T-cell (primary cell): ENCODE results near the gene DHRS1. TPM values are rescaled to one million over a fixed set of nuclear protein-coding genes. Genes with fewer than 3 reads are reported as not detected.
A peak's percentile ranks its signal among the peaks of the same experiment; 100 is the strongest.
"Not testable (repeated sequence)": the region's sequence is repeated elsewhere in the genome, so short reads cannot be mapped to it uniquely, and the experiment has no call there.

Source experiments
- ATAC-seq, 4 experiments: fragments of 200-7000 bp in 3 of 4; fragments of 150-1000 bp in 1 of 4; cut with Tn5 transposase; replicated peaks in 1 of 4; 1 replicate in 3 of 4; 2 replicates in 1 of 4; pipeline ENCODE4 v1.10.0; 2021; ENCODE audit warnings: moderate library complexity in 3 of 4, mild to moderate bottlenecking in 2 of 4, moderate number of reproducible peaks in 1 of 4
- CTCF ChIA-PET, 2 donors: fragments of 300-600 bp; sonication (Branson Sonifier 250); formaldehyde crosslinking; loops; one replicate each; lab custom pipeline; 2022; ENCODE audit warnings: antibody characterized with exemption in 2 of 2; lab: Charles Lee
- POLR2A ChIA-PET, 2 donors: fragments of 300-600 bp; sonication (Branson Sonifier 250); formaldehyde crosslinking; loops; one replicate each; lab custom pipeline; 2022; ENCODE audit warnings: antibody characterized with exemption in 2 of 2; lab: Charles Lee
- DNase-seq, 35 experiments: peaks; one replicate each; pipeline versions ENCODE4 v3.0.0 to v3.0.0-alpha.2; 2013 to 2023
- H3K27ac ChIP-seq: one replicate; pipeline ENCODE4 v1.5.1; 2013; ENCODE audit warnings: low read length
- H3K27me3 ChIP-seq, 2 experiments: replicated peaks in 1 of 2; 1 replicate in 1 of 2; 2 replicates in 1 of 2; pipeline versions ENCODE4 v1.6.1 to v1.7.0; 2013; ENCODE audit warnings: low read length in 1 of 2, mixed read lengths in 1 of 2; ENCODE audit not compliant: control insufficient read depth in 2 of 2, insufficient read depth in 2 of 2; ENCODE audit errors: extremely low read depth in 1 of 2
- H3K36me3 ChIP-seq, 2 donors: 1 replicate in 1 of 2; 2 replicates in 1 of 2; pipeline versions ENCODE4 v1.6.1 to v1.7.0; 2013; ENCODE audit warnings: low read length in 1 of 2; ENCODE audit not compliant: control insufficient read depth in 2 of 2, insufficient read depth in 1 of 2; ENCODE audit errors: extremely low read depth in 1 of 2
- H3K4me1 ChIP-seq, 2 experiments: 1 replicate in 1 of 2; 2 replicates in 1 of 2; pipeline versions ENCODE4 v1.6.1 to v1.7.0; 2013; ENCODE audit warnings: low read length in 2 of 2, mixed read lengths in 1 of 2; ENCODE audit not compliant: insufficient read depth in 2 of 2, control insufficient read depth in 1 of 2; ENCODE audit errors: extremely low read depth in 1 of 2
- H3K4me3 ChIP-seq, 2 donors: 1 replicate in 1 of 2; 2 replicates in 1 of 2; pipeline versions ENCODE4 v1.5.1 to v1.7.0; 2013; ENCODE audit warnings: mild to moderate bottlenecking in 2 of 2, low read length in 1 of 2, moderate library complexity in 1 of 2; ENCODE audit not compliant: control insufficient read depth in 1 of 2; ENCODE audit errors: extremely low read depth in 1 of 2
- H3K9me3 ChIP-seq: 2 replicates; pipeline ENCODE4 v1.7.0; 2013
- H3K27ac Mint-ChIP-seq, 2 donors: one replicate each; pipeline ENCODE4 v1.8.0; 2020 to 2021; ENCODE audit warnings: mild to moderate bottlenecking in 2 of 2, mixed read lengths in 2 of 2
- H3K27me3 Mint-ChIP-seq, 2 donors: one replicate each; pipeline ENCODE4 v1.8.0; 2021 to 2022; ENCODE audit warnings: mixed read lengths in 2 of 2
- H3K36me3 Mint-ChIP-seq: one replicate; pipeline ENCODE4 v1.8.0; 2021; ENCODE audit warnings: mixed read lengths
- H3K4me1 Mint-ChIP-seq, 3 donors: one replicate each; pipeline ENCODE4 v1.8.0; 2020 to 2022; ENCODE audit warnings: mixed read lengths in 3 of 3, mild to moderate bottlenecking in 1 of 3
- H3K4me3 Mint-ChIP-seq, 3 donors: one replicate each; pipeline ENCODE4 v1.8.0; 2020 to 2022; ENCODE audit warnings: mild to moderate bottlenecking in 3 of 3, mixed read lengths in 3 of 3, moderate library complexity in 3 of 3
- H3K9me3 Mint-ChIP-seq, 3 donors: one replicate each; pipeline ENCODE4 v1.8.0; 2020 to 2022; ENCODE audit warnings: mixed read lengths in 3 of 3
- WGBS: methylation state at CpG from one replicate; pipeline ENCODE4 v1.1.5; 2013; ENCODE audit warnings: missing lambda C conversion rate; ENCODE audit not compliant: insufficient coverage; 5-methylcytosine and 5-hydroxymethylcytosine counted together
- total RNA-seq, 35 experiments: library from RNA in 6 of 35; stranded (reverse) in 6 of 35; fragments of 120-200 nt in 1 of 35; gene quantifications; one replicate each; pipeline versions ENCODE4 v1.2.1 to v1.2.4 and lab custom pipeline; 2013 to 2026

The DHRS1 gene
- total RNA-seq, 5 donors from 2014 or later (not counting 1 experiment from before 2014, with no cell fraction given), result 34.2 to 47.6 (median 39.1) TPM

DNA sequence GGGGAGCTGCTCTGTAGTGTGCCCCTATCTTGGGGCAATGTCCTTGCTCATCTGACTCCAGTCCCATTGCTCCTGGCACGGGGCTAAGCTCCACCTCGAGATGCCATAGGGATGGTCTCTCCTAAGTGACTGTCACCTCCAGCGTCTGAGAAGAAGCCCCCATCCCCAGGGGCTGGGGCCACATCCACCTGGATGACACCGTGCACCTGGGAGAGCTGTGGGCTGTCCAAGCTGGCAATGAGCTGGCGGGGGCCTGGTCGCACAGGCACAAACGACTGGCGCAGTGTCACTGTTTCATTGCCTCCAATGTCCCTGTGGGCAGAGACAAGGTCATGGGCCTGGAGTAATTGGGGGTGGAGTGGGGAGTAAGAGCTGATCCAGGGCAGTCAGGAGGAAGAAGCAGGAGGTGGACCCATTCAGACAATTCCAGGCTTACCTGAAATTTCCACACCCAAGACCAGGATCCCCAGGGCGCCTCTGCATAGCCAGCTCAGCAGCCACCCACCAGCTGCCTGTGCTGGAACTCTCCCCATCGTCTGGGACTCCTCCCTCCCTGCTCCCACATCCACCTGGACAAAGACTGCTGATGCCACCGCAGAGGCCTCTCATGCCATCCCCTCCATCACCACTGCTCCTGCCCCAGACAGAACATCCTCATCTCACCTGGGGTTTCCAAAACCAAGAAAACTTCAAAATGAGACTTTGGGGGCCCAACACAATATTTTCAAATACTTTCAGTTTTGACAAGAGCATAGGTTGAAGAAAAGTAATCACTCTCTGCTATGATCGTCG is 50.2 kb downstream of the DHRS1 start:
- peaks cover 0 to 10% of the 10 kb centered on the region in 2 experiments for H3K4me1 ChIP-seq
- no peak overlapping the region for H3K4me3 ChIP-seq
- no peaks in the 10 kb centered on the region for H3K27me3 Mint-ChIP-seq
- no peaks in the 10 kb centered on the region for H3K9me3 ChIP-seq
- no peaks in the 10 kb centered on the region for H3K9me3 Mint-ChIP-seq
- ChIA-PET POLR2A (no interaction called here), CTCF (interaction anchor here in 1 of 2 donors (1.1 to 3.3 kb wide), 2 partner anchors 48 to 57 kb away, joined by 3 to 10 read pairs; no protein-coding TSS in a partner anchor)
- WGBS, result 78% methylated on average over 11 of the region's 13 CpGs
- no peak for DNase-seq
- H3K36me3 Mint-ChIP-seq, result peaks cover 14% of the 10 kb centered on the region
- ATAC-seq, result no peak
- peak overlapping the region in 1 of 3 donors; percentile 55 for H3K4me3 Mint-ChIP-seq
- peaks cover 6 to 7% of the 10 kb centered on the region in 2 donors for H3K36me3 ChIP-seq
- H3K4me1 Mint-ChIP-seq, result peaks cover 13 to 32% (median 18%) of the 10 kb centered on the region in 3 donors
- H3K27me3 ChIP-seq, result no peaks in the 10 kb centered on the region
- no peak overlapping the region for H3K27ac ChIP-seq
- H3K27ac Mint-ChIP-seq, result peak overlapping the region; percentile 70 to 80

DNA sequence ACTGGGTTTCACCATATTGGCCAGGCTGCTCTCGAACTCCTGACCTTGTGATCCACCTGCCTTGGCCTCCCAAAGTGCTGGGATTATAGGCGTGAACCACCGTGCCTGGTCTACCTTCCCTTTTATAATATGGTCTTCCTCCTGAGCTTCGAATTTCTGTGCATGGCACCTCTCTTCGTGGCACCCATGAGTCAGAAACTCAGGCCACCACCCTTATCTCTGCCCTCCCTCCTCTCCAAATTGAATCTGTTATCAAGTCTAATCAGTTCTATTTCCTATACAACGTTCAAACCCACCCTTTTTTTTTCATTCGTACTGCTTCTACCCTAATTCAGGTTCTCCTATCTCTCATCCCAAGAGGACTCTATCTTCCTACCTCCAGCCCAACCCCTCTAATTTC is 52.2 kb downstream of the DHRS1 start:
- Histone ChIP-seq H3K27me3 (no peaks in the 10 kb centered on the region), H3K4me3 (no peak overlapping the region), H3K36me3 (no peaks in the 10 kb centered on the region), H3K4me1 (peaks cover 3 to 21% of the 10 kb centered on the region in 2 experiments), H3K9me3 (no peaks in the 10 kb centered on the region), H3K27ac (peak overlapping the region; percentile 67)
- DNase-seq (no peak), ATAC-seq (no peak)
- Mint-ChIP-seq H3K36me3 (peaks cover 11% of the 10 kb centered on the region), H3K27ac (peak overlapping the region; percentile 84 to 97), H3K9me3 (no peaks in the 10 kb centered on the region), H3K27me3 (no peaks in the 10 kb centered on the region), H3K4me3 (peak overlapping the region; percentile 32 to 56 (median 50)), H3K4me1 (peaks cover 27 to 46% (median 28%) of the 10 kb centered on the region in 3 donors)
- POLR2A ChIA-PET, result interaction anchor here (0.9 to 1.0 kb wide), 2 partner anchors 19 to 34 kb away, joined by 4 to 5 read pairs; partner anchors contain the start of gene CHMP4A (in 1 of the 2)
- CTCF ChIA-PET, result interaction anchor here (0.7 to 3.3 kb wide), 12 partner anchors 12 to 184 kb away, joined by 3 to 16 read pairs (median 5); partner anchors contain the start of genes CIDEB (in 1 of the 2) and RABGGTA (in 1 of the 2)
- 75% methylated on average over 7 of the region's 7 CpGs for WGBS

DNA sequence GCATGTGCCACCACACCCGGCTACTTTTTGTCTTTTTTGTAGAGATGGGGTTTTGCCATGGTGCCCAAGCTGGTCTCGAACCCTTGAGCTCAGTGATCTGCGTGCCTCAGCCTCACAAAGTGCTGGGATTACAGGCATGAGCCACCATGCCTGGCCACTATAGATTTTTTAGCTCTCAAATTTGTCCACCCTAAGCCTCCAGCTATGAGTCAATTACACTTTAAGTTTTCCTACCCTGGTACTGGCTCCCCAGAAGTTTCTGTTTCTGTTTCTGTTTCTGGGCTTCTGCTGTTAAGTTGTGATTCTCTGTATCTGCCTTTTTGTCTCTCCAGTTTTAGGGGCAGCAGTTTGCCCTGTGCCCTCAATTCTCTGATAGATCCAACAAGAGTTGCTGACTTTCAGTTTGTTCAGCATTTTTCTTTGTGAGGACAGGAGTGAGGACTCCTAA is 52.8 kb downstream of the DHRS1 start:
- Histone ChIP-seq H3K27me3 (no peaks in the 10 kb centered on the region), H3K4me3 (peak overlapping the region in 1 of 2 donors; percentile 6), H3K9me3 (no peaks in the 10 kb centered on the region), H3K36me3 (no peaks in the 10 kb centered on the region), H3K27ac (peak overlapping the region; percentile 67), H3K4me1 (peaks cover 5 to 24% of the 10 kb centered on the region in 2 experiments)
- Mint-ChIP-seq H3K27me3 (no peaks in the 10 kb centered on the region), H3K36me3 (peaks cover 11% of the 10 kb centered on the region), H3K9me3 (no peaks in the 10 kb centered on the region), H3K4me3 (peak overlapping the region; percentile 47 to 69 (median 50)), H3K4me1 (peaks cover 33 to 52% (median 34%) of the 10 kb centered on the region in 3 donors), H3K27ac (peak overlapping the region; percentile 84 to 97)
- DNase-seq (peak in 5 of 35 experiments; percentile 2 to 60 (median 16)), ATAC-seq (no peak)
- POLR2A ChIA-PET, result interaction anchor here (0.6 to 1.0 kb wide), 3 partner anchors 20 to 49 kb away, joined by 3 to 5 read pairs (median 4); partner anchors contain the start of gene CHMP4A (in 1 of the 2)
- 38% methylated on average over 2 of the region's 3 CpGs for WGBS
- CTCF ChIA-PET, result interaction anchor here (0.6 to 3.3 kb wide), 13 partner anchors 12 to 185 kb away, joined by 3 to 16 read pairs (median 5); partner anchors contain the start of genes CIDEB (in 1 of the 2) and RABGGTA (in 1 of the 2)

DNA sequence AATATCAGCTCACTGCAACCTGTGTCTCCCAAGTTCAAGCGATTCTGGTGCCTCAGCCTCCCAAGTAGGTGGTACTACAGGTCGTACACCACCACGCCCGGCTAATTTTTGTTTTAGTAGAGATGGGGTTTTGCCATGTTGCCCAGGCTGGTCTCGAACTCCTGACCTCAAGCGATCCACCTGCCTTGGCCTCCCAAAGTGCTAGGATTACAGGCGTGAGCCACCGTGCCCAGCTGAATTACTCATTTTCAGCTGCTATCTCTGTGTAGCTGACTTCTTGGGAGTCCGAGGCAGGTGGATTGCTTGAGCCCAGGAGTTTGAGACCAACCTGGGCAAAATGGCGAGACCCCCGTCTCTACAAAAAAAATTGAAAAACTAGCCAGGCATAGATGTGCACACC is 54.2 kb downstream of the DHRS1 start:
- not testable (repeated sequence) for H3K27ac ChIP-seq, H3K27me3 ChIP-seq, H3K9me3 Mint-ChIP-seq, H3K27me3 Mint-ChIP-seq, DNase-seq, H3K4me3 ChIP-seq, H3K36me3 ChIP-seq, H3K9me3 ChIP-seq, ATAC-seq, H3K36me3 Mint-ChIP-seq
- 99% methylated on average over 6 of the region's 11 CpGs for WGBS
- Mint-ChIP-seq H3K27ac (peak overlapping the region in 1 of 2 donors; percentile 91), H3K4me1 (peaks cover 42 to 56% (median 42%) of the 10 kb centered on the region in 3 donors), H3K4me3 (peak overlapping the region in 2 of 3 donors; percentile 43 to 74)
- peaks cover 14 to 38% of the 10 kb centered on the region in 2 experiments for H3K4me1 ChIP-seq
- ChIA-PET CTCF (interaction anchor here in 1 of 2 donors (0.6 to 3.6 kb wide), 8 partner anchors 20 to 656 kb away, joined by 3 to 30 read pairs (median 4); partner anchors contain the start of gene RABGGTA), POLR2A (interaction anchor here (0.6 to 0.7 kb wide), 2 partner anchors 106 to 196 kb away, joined by 4 to 9 read pairs; no protein-coding TSS in a partner anchor)

DNA sequence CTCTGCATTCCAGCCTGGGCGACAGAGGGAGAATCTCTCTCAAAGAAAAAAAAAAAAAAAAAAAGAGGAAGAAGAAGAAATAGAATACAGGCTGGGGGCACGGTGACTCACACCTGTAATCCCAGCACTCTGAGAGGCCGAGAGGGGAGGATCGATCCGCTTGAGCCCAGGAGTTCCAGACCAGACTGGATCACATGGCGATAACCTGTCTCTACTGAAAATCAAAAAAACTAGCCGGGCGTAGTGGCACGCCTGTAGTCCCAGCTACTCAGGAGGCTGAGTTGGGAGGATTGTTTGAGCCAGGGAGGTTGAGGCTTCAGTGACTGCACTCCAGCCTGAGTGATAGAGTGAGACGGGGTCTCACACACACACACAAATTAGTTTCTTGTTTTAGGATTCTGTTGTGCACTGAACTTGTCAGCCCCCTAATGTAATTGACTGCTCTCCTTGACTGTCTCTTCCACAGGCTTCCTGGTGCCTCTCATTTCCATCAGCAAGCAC is 56.2 kb downstream of the DHRS1 start:
- H3K4me1 ChIP-seq, result peaks cover 26 to 54% of the 10 kb centered on the region in 2 experiments
- Mint-ChIP-seq H3K4me3 (peak overlapping the region; percentile 83 to 98 (median 98)), H3K4me1 (peaks cover 61 to 68% (median 62%) of the 10 kb centered on the region in 3 donors), H3K9me3 (no peaks in the 10 kb centered on the region), H3K27ac (peak overlapping the region; percentile 100), H3K27me3 (no peaks in the 10 kb centered on the region), H3K36me3 (peaks cover 22% of the 10 kb centered on the region)
- WGBS, result 42% methylated on average over 5 of the region's 10 CpGs
- peaks cover 8 to 28% of the 10 kb centered on the region in 2 donors for H3K36me3 ChIP-seq
- ChIA-PET POLR2A (interaction anchor here (0.7 to 1.6 kb wide), 6 partner anchors 12 to 65 kb away, joined by 3 to 19 read pairs (median 6); partner anchors contain the start of genes CIDEB (in 1 of the 2) and RABGGTA (in 1 of the 2)), CTCF (interaction anchor here (0.7 to 3.7 kb wide), 24 partner anchors 10 to 1720 kb away, joined by 3 to 104 read pairs (median 8); partner anchors contain the start of genes DHRS1 (in 2 of the 2), NOP9 (in 2 of the 2), CBLN3 (in 1 of the 2) and CHMP4A (in 1 of the 2))
- H3K4me3 ChIP-seq, result peak overlapping the region; percentile 81 to 96
- ATAC-seq (no peak), DNase-seq (no peak)
- peak overlapping the region; percentile 97 for H3K27ac ChIP-seq
- no peaks in the 10 kb centered on the region for H3K27me3 ChIP-seq
- no peaks in the 10 kb centered on the region for H3K9me3 ChIP-seq
